ENCODE data around the gene WDR87. TPM values are rescaled to one million over a fixed set of nuclear protein-coding genes. Genes with fewer than 3 reads are reported as not detected.

The WDR87 gene
- total RNA-seq, 6 experiments from 2014 or later: not detected

- H3K36me3 ChIP-seq: peaks cover 0 to 3% (median 0%) of the 10 kb centered on the region in 4 donors
- ATAC-seq (no peak), DNase-seq (peak in 1 of 3 donors; percentile 1)
- 100% methylated on average over 1 of the region's 1 CpG for WGBS (ENCODE audit: insufficient coverage, low coverage, low lambda C conversion rate, missing lambda C conversion rate)
- TF ChIP-seq, protein P1, sequence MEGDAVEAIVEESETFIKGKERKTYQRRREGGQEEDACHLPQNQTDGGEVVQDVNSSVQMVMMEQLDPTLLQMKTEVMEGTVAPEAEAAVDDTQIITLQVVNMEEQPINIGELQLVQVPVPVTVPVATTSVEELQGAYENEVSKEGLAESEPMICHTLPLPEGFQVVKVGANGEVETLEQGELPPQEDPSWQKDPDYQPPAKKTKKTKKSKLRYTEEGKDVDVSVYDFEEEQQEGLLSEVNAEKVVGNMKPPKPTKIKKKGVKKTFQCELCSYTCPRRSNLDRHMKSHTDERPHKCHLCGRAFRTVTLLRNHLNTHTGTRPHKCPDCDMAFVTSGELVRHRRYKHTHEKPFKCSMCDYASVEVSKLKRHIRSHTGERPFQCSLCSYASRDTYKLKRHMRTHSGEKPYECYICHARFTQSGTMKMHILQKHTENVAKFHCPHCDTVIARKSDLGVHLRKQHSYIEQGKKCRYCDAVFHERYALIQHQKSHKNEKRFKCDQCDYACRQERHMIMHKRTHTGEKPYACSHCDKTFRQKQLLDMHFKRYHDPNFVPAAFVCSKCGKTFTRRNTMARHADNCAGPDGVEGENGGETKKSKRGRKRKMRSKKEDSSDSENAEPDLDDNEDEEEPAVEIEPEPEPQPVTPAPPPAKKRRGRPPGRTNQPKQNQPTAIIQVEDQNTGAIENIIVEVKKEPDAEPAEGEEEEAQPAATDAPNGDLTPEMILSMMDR (IDR thresholded peaks at IDR 0.05): no peak
- no peak for TF ChIP-seq POLR2A (IDR thresholded peaks at IDR 0.05)
- no peak overlapping the region for H3K4me3 ChIP-seq
- intact Hi-C loops (cut with DNase I): no loop called here
- no peak overlapping the region for H3K27ac ChIP-seq
- H3K9me3 ChIP-seq: peaks cover 0 to 4% (median 0%) of the 10 kb centered on the region in 4 donors
- no peaks in the 10 kb centered on the region for H3K27me3 ChIP-seq
- H3K4me1 ChIP-seq: peaks cover 0 to 45% (median 21%) of the 10 kb centered on the region in 4 donors
These were observed 28.9 kb upstream of the WDR87 start for GRCh38 chr19:37935341-37935740.

DNA sequence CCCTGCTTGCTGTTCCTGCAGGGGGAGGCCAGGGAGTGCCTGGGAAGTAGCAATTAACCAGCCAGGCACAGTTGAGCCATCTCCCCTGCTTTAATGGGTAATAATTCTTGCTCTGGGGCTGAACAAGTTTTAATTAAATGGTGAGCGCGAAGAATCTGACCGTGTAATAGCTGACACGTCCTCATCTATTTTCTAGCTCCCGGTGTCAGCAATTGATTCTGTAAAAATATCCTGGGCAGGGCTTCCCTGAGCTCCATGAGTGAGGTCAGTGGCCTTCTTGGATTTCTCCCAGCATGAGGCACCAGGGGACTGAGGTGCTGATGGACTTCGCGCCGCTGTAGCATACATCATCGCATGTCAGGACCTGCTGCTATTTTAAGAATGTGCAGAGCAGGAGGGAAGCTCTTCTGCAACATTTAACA, 27.6 kb upstream of the WDR87 start:
- no peaks in the 10 kb centered on the region for H3K27me3 ChIP-seq
- peak overlapping the region in 1 of 3 donors; percentile 52 for H3K27ac ChIP-seq
- peaks cover 0 to 3% (median 0%) of the 10 kb centered on the region in 4 donors for H3K36me3 ChIP-seq
- H3K4me1 ChIP-seq: peaks cover 0 to 49% (median 21%) of the 10 kb centered on the region in 4 donors
- peak overlapping the region in 1 of 3 donors; percentile 6 for H3K4me3 ChIP-seq
- intact Hi-C loops (cut with DNase I): no loop called here
- no peak for TF ChIP-seq POLR2A (IDR thresholded peaks at IDR 0.05)
- TF ChIP-seq, protein P1 (IDR thresholded peaks at IDR 0.05): no peak
- H3K9me3 ChIP-seq: peaks cover 0 to 4% (median 0%) of the 10 kb centered on the region in 4 donors
- DNase-seq (peak; percentile 80 to 91 (median 83)), ATAC-seq (peak; percentile 72 to 85 (median 80))
- 30% methylated on average over 9 of the region's 9 CpGs for WGBS (ENCODE audit: insufficient coverage, low coverage, low lambda C conversion rate, missing lambda C conversion rate)

DNA sequence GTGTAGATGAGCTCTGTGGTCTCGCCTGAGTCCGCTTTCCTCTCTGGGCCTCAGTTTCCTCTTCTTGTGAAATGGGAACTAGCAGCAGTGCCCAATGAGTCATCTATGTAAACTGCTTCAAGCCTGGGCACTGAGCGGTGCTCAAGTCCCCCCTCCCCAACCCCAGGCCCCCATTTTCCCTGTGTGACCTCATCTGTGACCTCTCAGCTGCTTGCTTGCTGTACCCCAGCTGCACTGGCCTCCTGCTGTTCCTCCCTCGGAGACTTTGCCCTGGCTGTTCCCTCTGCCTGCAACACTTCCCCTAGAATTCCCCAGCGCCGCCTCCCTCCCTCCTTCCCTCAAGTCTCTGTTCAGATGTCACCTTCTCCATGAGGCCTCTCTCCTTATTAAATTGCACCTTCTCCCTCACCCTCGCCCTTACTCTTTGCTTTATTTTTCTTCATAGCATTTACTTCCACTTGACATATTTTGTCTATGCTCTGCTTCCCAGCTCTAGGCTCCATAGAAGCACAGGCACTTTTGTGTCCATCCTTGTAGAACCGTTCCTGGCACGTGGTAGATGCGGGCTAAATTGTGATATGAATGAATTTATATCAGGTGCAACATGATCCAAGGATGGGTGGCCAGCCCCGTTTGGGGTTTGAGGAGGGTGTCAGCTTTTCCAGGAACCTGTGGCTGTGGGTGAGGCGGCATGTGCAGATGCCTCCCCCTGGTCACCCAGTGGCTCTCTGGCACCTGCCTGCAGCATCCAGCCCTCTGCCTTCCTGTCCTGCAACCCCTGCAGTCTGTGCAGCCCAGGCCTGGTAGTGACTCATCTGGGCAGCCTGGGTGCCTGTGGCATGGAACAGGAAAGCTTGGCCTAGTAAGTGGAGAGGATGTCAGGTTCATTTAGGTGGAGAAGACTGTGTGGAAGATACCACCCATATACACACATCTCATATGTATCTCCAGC, 26.9 kb upstream of the WDR87 start:
- H3K27ac ChIP-seq: peak overlapping the region in 1 of 3 donors; percentile 44
- peaks cover 0 to 56% (median 21%) of the 10 kb centered on the region in 4 donors for H3K4me1 ChIP-seq
- intact Hi-C loops (cut with DNase I): no loop called here
- WGBS (ENCODE audit: insufficient coverage, low coverage, low lambda C conversion rate, missing lambda C conversion rate): 35% methylated on average over 7 of the region's 12 CpGs
- H3K27me3 ChIP-seq: no peaks in the 10 kb centered on the region
- peak overlapping the region; percentile 40 to 47 (median 45) for H3K4me3 ChIP-seq
- TF ChIP-seq, protein P1 (IDR thresholded peaks at IDR 0.05): no peak
- TF ChIP-seq POLR2A (IDR thresholded peaks at IDR 0.05): no peak
- peak in 3 of 4 donors; percentile 14 to 37 (median 21) for ATAC-seq
- H3K9me3 ChIP-seq: peaks cover 0 to 4% (median 0%) of the 10 kb centered on the region in 4 donors
- peak; percentile 51 to 64 (median 63) for DNase-seq
- H3K36me3 ChIP-seq: peaks cover 0 to 3% (median 0%) of the 10 kb centered on the region in 4 donors

- Histone ChIP-seq H3K4me1 (peaks cover 0 to 56% (median 21%) of the 10 kb centered on the region in 4 donors), H3K27ac (peak overlapping the region; percentile 44 to 55 (median 47)), H3K4me3 (peak overlapping the region; percentile 40 to 47 (median 45)), H3K27me3 (no peaks in the 10 kb centered on the region), H3K36me3 (peaks cover 0 to 3% (median 0%) of the 10 kb centered on the region in 4 donors), H3K9me3 (peaks cover 0 to 4% (median 0%) of the 10 kb centered on the region in 4 donors)
- intact Hi-C loops (cut with DNase I): no loop called here
- TF ChIP-seq, protein P1 (IDR thresholded peaks at IDR 0.05): peak in 1 of 4 donors; percentile 17
- peak; percentile 60 for TF ChIP-seq POLR2A (IDR thresholded peaks at IDR 0.05)
- ATAC-seq (peak; percentile 63 to 83 (median 82)), DNase-seq (peak; percentile 82 to 86 (median 84))
- WGBS (ENCODE audit: insufficient coverage, low coverage, low lambda C conversion rate, missing lambda C conversion rate): 7% methylated on average over 7 of the region's 30 CpGs
These were observed 25.7 kb upstream of the WDR87 start for GRCh38 chr19:37931881-37932655.
